Karpas-422 (cell line): ENCODE data around the gene VASN. TPM values are rescaled to one million over a fixed set of nuclear protein-coding genes. Genes with fewer than 3 reads are reported as not detected.

Source experiments
- DNase-seq: peaks from one replicate; pipeline ENCODE4 v3.0.0-alpha.2; 2015
- H2AFZ ChIP-seq: fragments of 200-600 bp; sonication (generic); 2 replicates; pipeline ENCODE4 v1.6.1; 2014; ENCODE audit warnings: antibody characterized with exemption, low read length, mixed read lengths
- H3K27ac ChIP-seq: fragments of 200-600 bp; sonication (generic); 2 replicates; pipeline ENCODE4 v1.5.1; 2014; ENCODE audit warnings: mild to moderate bottlenecking, low read length, moderate library complexity
- H3K27me3 ChIP-seq: fragments of 200-600 bp; sonication (generic); 2 replicates; pipeline ENCODE4 v1.6.1; 2014; ENCODE audit warnings: low read length, mixed read lengths
- H3K36me3 ChIP-seq: fragments of 200-600 bp; sonication (generic); 2 replicates; pipeline ENCODE4 v1.6.1; 2014; ENCODE audit warnings: low read length, mixed read lengths; ENCODE audit not compliant: insufficient read depth
- H3K4me1 ChIP-seq: fragments of 200-600 bp; sonication (generic); 2 replicates; pipeline ENCODE4 v1.6.1; 2014; ENCODE audit warnings: mild to moderate bottlenecking, low read length, mixed read lengths
- H3K4me2 ChIP-seq: fragments of 200-600 bp; sonication (generic); 2 replicates; pipeline ENCODE4 v1.6.1; 2014; ENCODE audit warnings: low read length, low read depth, mild to moderate bottlenecking; ENCODE audit not compliant: poor library complexity, severe bottlenecking
- H3K4me3 ChIP-seq: fragments of 200-600 bp; sonication (generic); 2 replicates; pipeline ENCODE4 v1.5.1; 2014; ENCODE audit warnings: mild to moderate bottlenecking, antibody characterized with exemption, low read length, mixed read lengths
- H3K79me2 ChIP-seq: fragments of 200-600 bp; sonication (generic); 2 replicates; pipeline ENCODE4 v1.6.1; 2014; ENCODE audit warnings: mild to moderate bottlenecking, low read length, mixed read lengths
- H3K9ac ChIP-seq: fragments of 200-600 bp; sonication (generic); 2 replicates; pipeline ENCODE4 v1.6.0; 2014; ENCODE audit warnings: low read length
- H3K9me2 ChIP-seq: fragments of 200-600 bp; sonication (generic), shearing (Covaris generic); replicated peaks from 2 replicates; pipeline ENCODE4 v1.6.0; 2014; ENCODE audit warnings: mild to moderate bottlenecking, low read length, moderate library complexity; ENCODE audit not compliant: insufficient read depth
- H3K9me3 ChIP-seq: fragments of 300-700, 200-600 bp; sonication (generic); 2 replicates; pipeline ENCODE4 v1.6.1; 2014; ENCODE audit warnings: low read length, mixed read lengths
- H4K20me1 ChIP-seq: fragments of 200-600 bp; sonication (generic); 2 replicates; pipeline ENCODE4 v1.6.1; 2014; ENCODE audit warnings: mild to moderate bottlenecking, antibody characterized with exemption, low read length, low read depth; ENCODE audit not compliant: insufficient read depth
- total RNA-seq: library from RNA; depleted of rRNA; stranded (reverse); fragments of >200 nt; shearing (Covaris generic); gene quantifications from 2 replicates; pipeline ENCODE4 v1.2.3, GENCODE V29; 2014; ENCODE audit warnings: low replicate concordance

The VASN gene
- total RNA-seq, 1 experiment from 2014 or later = 4.1 TPM

GRCh38 chr16:4375717-4376116, 4.1 kb downstream of the VASN start:
- Histone ChIP-seq H3K4me2 (no peak overlapping the region), H3K9me2 (no peaks in the 10 kb centered on the region), H3K36me3 (no peaks in the 10 kb centered on the region; the same call in 1 of the 2 replicates), H3K79me2 (no peaks in the 10 kb centered on the region), H4K20me1 (peaks cover 59% of the 10 kb centered on the region), H3K27ac (no peak overlapping the region), H3K4me1 (peaks cover 28% of the 10 kb centered on the region), H3K4me3 (no peak overlapping the region), H2AFZ (no peak overlapping the region), H3K27me3 (no peaks in the 10 kb centered on the region; the same call in 1 of the 2 replicates), H3K9me3 (no peaks in the 10 kb centered on the region), H3K9ac (no peak overlapping the region)
- no peak for DNase-seq

DNA sequence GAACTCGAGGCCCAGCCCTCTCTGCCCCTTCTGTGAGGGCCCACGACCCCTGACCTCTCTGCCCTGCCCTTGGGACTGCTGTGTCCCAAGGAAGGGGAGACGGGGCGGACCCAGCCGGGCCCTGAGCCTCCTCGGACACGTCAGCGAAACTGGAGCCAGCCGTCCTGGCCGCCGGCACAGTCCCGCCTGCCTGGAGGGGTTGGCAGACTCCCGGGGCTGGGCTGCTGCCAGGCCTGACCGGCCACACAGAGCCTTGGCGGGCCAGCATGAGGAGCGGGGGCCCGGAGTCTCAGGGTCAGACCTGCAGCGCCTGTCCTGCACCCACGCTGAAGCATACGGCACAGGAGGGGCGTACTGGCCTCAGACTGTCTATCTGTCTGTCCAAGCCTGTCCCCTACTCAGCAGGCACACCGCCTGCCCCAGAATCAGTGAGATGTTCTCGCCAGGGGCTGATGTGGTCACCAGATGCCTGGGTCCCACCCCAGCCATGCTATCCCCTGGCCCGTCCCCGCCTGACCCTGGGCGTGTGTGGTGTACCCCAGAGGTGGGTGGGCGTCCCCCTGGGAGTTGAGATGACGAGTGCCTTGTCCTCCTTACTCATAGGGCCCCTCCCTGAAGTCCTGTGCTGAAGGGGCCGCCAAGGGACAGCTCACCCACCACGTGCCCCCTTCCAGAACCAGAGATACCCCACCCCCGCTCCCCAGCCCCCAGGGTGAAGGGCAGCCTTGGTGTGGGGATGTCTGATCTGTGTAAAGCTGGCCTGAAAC, 4.7 kb downstream of the VASN start:
- H3K4me2 ChIP-seq = no peak overlapping the region
- peaks cover 54% of the 10 kb centered on the region; the same call in 1 of the 2 replicates for H4K20me1 ChIP-seq
- H3K9me3 ChIP-seq = no peaks in the 10 kb centered on the region
- H3K36me3 ChIP-seq = no peaks in the 10 kb centered on the region; the same call in 1 of the 2 replicates
- no peaks in the 10 kb centered on the region for H3K79me2 ChIP-seq
- H3K9ac ChIP-seq = no peak overlapping the region
- DNase-seq = no peak
- H3K4me3 ChIP-seq = no peak overlapping the region
- no peaks in the 10 kb centered on the region for H3K9me2 ChIP-seq
- H2AFZ ChIP-seq = no peak overlapping the region
- H3K27ac ChIP-seq = no peak overlapping the region
- no peaks in the 10 kb centered on the region for H3K27me3 ChIP-seq
- H3K4me1 ChIP-seq = peaks cover 22% of the 10 kb centered on the region

GRCh38 chr16:4376893-4377572, 5.4 kb downstream of the VASN start:
- H3K79me2 ChIP-seq = no peaks in the 10 kb centered on the region
- no peak overlapping the region for H3K9ac ChIP-seq
- H2AFZ ChIP-seq = no peak overlapping the region
- H3K4me2 ChIP-seq = no peak overlapping the region
- H3K9me2 ChIP-seq = no peaks in the 10 kb centered on the region
- H3K27ac ChIP-seq = no peak overlapping the region
- no peak for DNase-seq
- H3K9me3 ChIP-seq = no peaks in the 10 kb centered on the region
- peaks cover 53% of the 10 kb centered on the region; the same call in 1 of the 2 replicates for H4K20me1 ChIP-seq
- H3K27me3 ChIP-seq = no peaks in the 10 kb centered on the region
- no peaks in the 10 kb centered on the region; the same call in 1 of the 2 replicates for H3K36me3 ChIP-seq
- H3K4me3 ChIP-seq = no peak overlapping the region
- H3K4me1 ChIP-seq = peaks cover 20% of the 10 kb centered on the region

- H4K20me1 ChIP-seq = peaks cover 47% of the 10 kb centered on the region; the same call in 1 of the 2 replicates
- H3K4me1 ChIP-seq = peaks cover 13% of the 10 kb centered on the region
- H3K4me2 ChIP-seq = no peak overlapping the region
These were observed 6.0 kb downstream of the VASN start for GRCh38 chr16:4377573-4378154.

DNA sequence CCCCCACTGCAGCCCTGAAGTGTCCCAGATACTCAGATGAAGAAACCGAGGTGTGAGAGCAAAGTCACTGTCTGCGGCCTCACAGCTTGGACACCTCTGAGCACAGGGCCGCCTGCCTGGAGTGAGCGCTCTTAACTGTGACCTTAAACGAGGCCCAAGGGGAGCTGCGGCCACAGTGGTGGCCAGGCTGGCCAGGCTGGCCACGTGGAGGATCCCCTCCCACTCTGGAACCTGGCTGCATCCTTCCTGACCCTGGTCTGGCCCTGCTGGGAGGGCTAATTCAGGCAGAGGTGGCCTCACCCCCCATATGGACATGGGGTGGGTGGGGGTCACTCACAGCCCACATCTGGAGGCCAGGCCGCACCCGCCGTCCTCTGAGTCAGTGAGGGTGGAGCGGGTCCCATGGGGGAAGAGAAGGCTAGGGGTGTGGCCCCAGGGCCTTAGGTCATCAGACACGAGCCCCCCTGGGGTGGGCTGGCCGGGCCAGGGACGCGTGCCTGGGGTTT, 6.6 kb downstream of the VASN start:
- Histone ChIP-seq H3K4me1 (peaks cover 8% of the 10 kb centered on the region), H3K9me3 (no peaks in the 10 kb centered on the region), H3K4me3 (no peak overlapping the region), H2AFZ (no peak overlapping the region), H3K27ac (no peak overlapping the region), H3K36me3 (no peaks in the 10 kb centered on the region; the same call in 1 of the 2 replicates), H3K79me2 (no peaks in the 10 kb centered on the region), H3K27me3 (no peaks in the 10 kb centered on the region), H3K4me2 (no peak overlapping the region), H4K20me1 (peaks cover 42% of the 10 kb centered on the region; the same call in 1 of the 2 replicates), H3K9me2 (no peaks in the 10 kb centered on the region), H3K9ac (no peak overlapping the region)
- no peak for DNase-seq

More at GRCh38 chr16:4377573-4378154, 6.0 kb downstream of the VASN start:
- no peak overlapping the region for H3K27ac ChIP-seq
- H2AFZ ChIP-seq = no peak overlapping the region
- no peak for DNase-seq
- no peak overlapping the region for H3K4me3 ChIP-seq
- H3K36me3 ChIP-seq = no peaks in the 10 kb centered on the region; the same call in 1 of the 2 replicates
- H3K9me3 ChIP-seq = no peaks in the 10 kb centered on the region
- no peaks in the 10 kb centered on the region for H3K9me2 ChIP-seq
- H3K79me2 ChIP-seq = no peaks in the 10 kb centered on the region
- no peak overlapping the region for H3K9ac ChIP-seq
- H3K27me3 ChIP-seq = no peaks in the 10 kb centered on the region

- Histone ChIP-seq H3K9me3 (no peaks in the 10 kb centered on the region), H3K4me3 (no peak overlapping the region), H3K27ac (no peak overlapping the region), H4K20me1 (peaks cover 35% of the 10 kb centered on the region; the same call in 1 of the 2 replicates), H3K27me3 (no peaks in the 10 kb centered on the region), H3K4me1 (peaks cover 5% of the 10 kb centered on the region; the same call in 1 of the 2 replicates), H3K4me2 (no peak overlapping the region), H3K9me2 (no peaks in the 10 kb centered on the region), H2AFZ (no peak overlapping the region), H3K36me3 (no peaks in the 10 kb centered on the region), H3K9ac (no peak overlapping the region), H3K79me2 (no peaks in the 10 kb centered on the region)
- DNase-seq = no peak
These were observed 7.5 kb downstream of the VASN start for GRCh38 chr16:4378999-4379690.

DNA sequence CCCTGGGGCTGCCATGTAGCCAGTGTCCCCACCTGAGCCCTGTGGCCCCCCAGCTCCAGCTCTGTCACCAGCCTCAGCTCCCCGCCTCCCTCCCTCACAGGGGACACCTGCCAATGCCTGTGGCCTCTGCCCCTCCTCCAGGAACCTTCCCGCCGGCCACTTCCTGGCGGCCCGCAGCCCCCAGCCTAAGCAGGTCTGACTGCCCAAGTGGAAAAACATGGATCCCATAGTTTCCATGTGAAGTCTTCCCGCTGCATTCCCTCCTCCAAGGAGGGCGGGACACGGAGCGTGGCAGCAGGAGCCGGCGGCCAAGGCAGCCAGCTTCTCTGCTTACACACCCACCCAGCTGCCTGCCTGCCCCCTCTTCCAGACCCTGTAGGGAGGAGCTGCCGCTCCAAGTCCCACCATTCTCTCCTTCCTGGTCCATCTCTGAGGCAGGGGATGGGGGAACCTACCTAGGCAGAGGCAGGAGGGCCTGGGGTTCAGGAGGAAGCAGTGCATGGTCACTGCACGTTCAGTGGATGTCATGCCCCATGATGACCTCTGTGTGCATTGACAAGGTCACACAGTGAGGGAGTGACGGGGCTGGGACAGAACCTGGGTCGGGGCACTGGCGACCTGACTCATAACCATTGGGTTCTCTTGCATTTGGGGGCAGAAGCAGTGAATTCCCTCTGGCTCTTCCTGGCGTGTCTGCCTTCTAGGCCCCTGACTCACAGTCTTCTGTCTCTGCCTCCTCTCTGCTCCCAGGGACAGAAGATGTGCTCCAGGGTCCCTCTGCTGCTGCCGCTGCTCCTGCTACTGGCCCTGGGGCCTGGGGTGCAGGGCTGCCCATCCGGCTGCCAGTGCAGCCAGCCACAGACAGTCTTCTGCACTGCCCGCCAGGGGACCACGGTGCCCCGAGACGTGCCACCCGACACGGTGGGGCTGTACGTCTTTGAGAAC, 8.7 kb downstream of the VASN start:
- H3K36me3 ChIP-seq = no peaks in the 10 kb centered on the region
- H3K4me1 ChIP-seq = peaks cover 7% of the 10 kb centered on the region; the same call in 1 of the 2 replicates
- H3K9me2 ChIP-seq = no peaks in the 10 kb centered on the region
- no peak for DNase-seq
- H3K9ac ChIP-seq = no peak overlapping the region
- no peaks in the 10 kb centered on the region for H3K9me3 ChIP-seq
- no peak overlapping the region for H3K4me3 ChIP-seq
- peaks cover 35% of the 10 kb centered on the region; the same call in 1 of the 2 replicates for H4K20me1 ChIP-seq
- no peak overlapping the region for H3K27ac ChIP-seq
- H2AFZ ChIP-seq = no peak overlapping the region
- no peaks in the 10 kb centered on the region for H3K79me2 ChIP-seq
- H3K27me3 ChIP-seq = no peaks in the 10 kb centered on the region
- H3K4me2 ChIP-seq = no peak overlapping the region
